Measurements from ENCODE around the gene SLC41A3. TPM values are rescaled to one million over a fixed set of nuclear protein-coding genes. Genes with fewer than 3 reads are reported as not detected.
"Not testable (repeated sequence)": the region's sequence is repeated elsewhere in the genome, so short reads cannot be mapped to it uniquely, and the experiment has no call there.

The SLC41A3 gene
- total RNA-seq, 4 donors from 2014 or later: 36.1 to 54.8 (median 46.3) TPM

GRCh38 chr3:126070146-126070545, 13.8 kb downstream of the SLC41A3 start:
- no peak for TF ChIP-seq EP300 (IDR thresholded peaks at IDR 0.05)
- no peak for TF ChIP-seq CTCF (IDR thresholded peaks at IDR 0.05)
- TF ChIP-seq POLR2A (IDR thresholded peaks at IDR 0.05): no peak
- Histone ChIP-seq H3K4me3 (no peak overlapping the region), H3K27me3 (no peaks in the 10 kb centered on the region), H3K36me3 (peaks cover 0 to 48% (median 0%) of the 10 kb centered on the region in 3 donors), H3K27ac (no peak overlapping the region), H3K9me3 (peaks cover 0 to 15% (median 0%) of the 10 kb centered on the region in 4 donors), H3K4me1 (no peaks in the 10 kb centered on the region)
- WGBS, 2 donors: 84 to 85% methylated on average over 10 of the region's 10 CpGs
- no peak for DNase-seq (ENCODE audit: low spot score in 2 of 2)

- Histone ChIP-seq H3K36me3 (peaks cover 0 to 39% (median 0%) of the 10 kb centered on the region in 3 donors), H3K4me3 (no peak overlapping the region), H3K9me3 (peaks cover 0 to 4% (median 0%) of the 10 kb centered on the region in 4 donors), H3K27me3 (no peaks in the 10 kb centered on the region), H3K4me1 (no peaks in the 10 kb centered on the region), H3K27ac (no peak overlapping the region)
- 93 to 98% methylated on average over 4 to 7 of the region's 8 CpGs for WGBS, 2 donors
- DNase-seq (ENCODE audit: low spot score in 2 of 2): no peak
- no peak for TF ChIP-seq POLR2A (IDR thresholded peaks at IDR 0.05)
- TF ChIP-seq CTCF (IDR thresholded peaks at IDR 0.05): no peak
- no peak for TF ChIP-seq EP300 (IDR thresholded peaks at IDR 0.05)
Observed at GRCh38 chr3:126067959-126068358, 16.0 kb downstream of the SLC41A3 start.

GRCh38 chr3:126066676-126067075, 17.2 kb downstream of the SLC41A3 start:
- DNase-seq (ENCODE audit: low spot score in 2 of 2); H3K27ac ChIP-seq; H3K4me1 ChIP-seq; H3K4me3 ChIP-seq; H3K9me3 ChIP-seq; H3K27me3 ChIP-seq: not testable (repeated sequence)
- peaks cover 0 to 32% (median 0%) of the 10 kb centered on the region in 3 donors for H3K36me3 ChIP-seq
- 89 to 92% methylated on average over 6 of the region's 6 CpGs for WGBS, 2 donors

- DNase-seq (ENCODE audit: low spot score in 2 of 2): no peak
- Histone ChIP-seq H3K27ac (no peak overlapping the region), H3K36me3 (peaks cover 0 to 32% (median 0%) of the 10 kb centered on the region in 3 donors), H3K27me3 (no peaks in the 10 kb centered on the region), H3K9me3 (no peaks in the 10 kb centered on the region), H3K4me1 (no peaks in the 10 kb centered on the region), H3K4me3 (no peak overlapping the region)
- whole genome bisulfite sequencing, 2 donors: 85 to 87% methylated on average over 3 of the region's 3 CpGs
- TF ChIP-seq POLR2A (IDR thresholded peaks at IDR 0.05): no peak
Observed at GRCh38 chr3:126065876-126066275, 18.0 kb downstream of the SLC41A3 start.

GRCh38 chr3:126064627-126065258, 19.2 kb downstream of the SLC41A3 start:
- peaks cover 0 to 32% (median 0%) of the 10 kb centered on the region in 3 donors for H3K36me3 ChIP-seq
- H3K27ac ChIP-seq: no peak overlapping the region
- H3K4me1 ChIP-seq: no peaks in the 10 kb centered on the region
- no peak for TF ChIP-seq CTCF (IDR thresholded peaks at IDR 0.05)
- TF ChIP-seq EP300 (IDR thresholded peaks at IDR 0.05): no peak
- TF ChIP-seq POLR2A (IDR thresholded peaks at IDR 0.05): no peak
- DNase-seq (ENCODE audit: low spot score in 2 of 2): no peak
- WGBS, 2 donors: 52 to 67% methylated on average over 10 of the region's 10 CpGs
- no peak overlapping the region for H3K4me3 ChIP-seq
- no peaks in the 10 kb centered on the region for H3K9me3 ChIP-seq
- H3K27me3 ChIP-seq: no peaks in the 10 kb centered on the region

- H3K4me1 ChIP-seq: peaks cover 0 to 5% (median 0%) of the 10 kb centered on the region in 4 donors
- DNase-seq (ENCODE audit: low spot score in 2 of 2): no peak
- H3K27ac ChIP-seq: no peak overlapping the region
- no peaks in the 10 kb centered on the region for H3K27me3 ChIP-seq
- H3K4me3 ChIP-seq: no peak overlapping the region
- no peaks in the 10 kb centered on the region for H3K9me3 ChIP-seq
- WGBS, 2 donors: 81 to 95% methylated on average over 4 to 7 of the region's 8 CpGs
- TF ChIP-seq EP300 (IDR thresholded peaks at IDR 0.05) (no peak), POLR2A (IDR thresholded peaks at IDR 0.05) (no peak), CTCF (IDR thresholded peaks at IDR 0.05) (no peak)
- H3K36me3 ChIP-seq: peaks cover 0 to 32% (median 0%) of the 10 kb centered on the region in 3 donors
Observed at GRCh38 chr3:126063358-126063965, 20.5 kb downstream of the SLC41A3 start.
